Skeletal muscle tissue (tissue), 4 donors: ENCODE data around the gene HSPA9. TPM values are rescaled to one million over a fixed set of nuclear protein-coding genes. Genes with fewer than 3 reads are reported as not detected.

Source experiments
- H3K27ac ChIP-seq: one replicate; pipeline ENCODE4 v1.7.0; 2013; ENCODE audit warnings: mild to moderate bottlenecking, low read depth, low read length, inconsistent platforms
- H3K27me3 ChIP-seq, 3 donors: one replicate each; pipeline ENCODE4 v1.7.0; 2013; ENCODE audit warnings: low read length in 3 of 3; ENCODE audit not compliant: control insufficient read depth in 3 of 3, insufficient read depth in 3 of 3
- H3K36me3 ChIP-seq, 3 donors: one replicate each; pipeline ENCODE4 v1.7.0; 2013; ENCODE audit warnings: low read length in 3 of 3; ENCODE audit not compliant: control insufficient read depth in 3 of 3, insufficient read depth in 3 of 3
- H3K4me1 ChIP-seq, 3 donors: one replicate each; pipeline ENCODE4 v1.7.0; 2013; ENCODE audit warnings: low read length in 3 of 3, mild to moderate bottlenecking in 3 of 3; ENCODE audit not compliant: control insufficient read depth in 3 of 3, insufficient read depth in 3 of 3
- H3K4me3 ChIP-seq, 3 donors: one replicate each; pipeline ENCODE4 v1.7.0; 2013; ENCODE audit warnings: low read length in 3 of 3
- H3K9ac ChIP-seq, 3 donors: one replicate each; pipeline ENCODE4 v1.7.0; 2013; ENCODE audit warnings: low read length in 3 of 3, mild to moderate bottlenecking in 3 of 3, moderate library complexity in 2 of 3, low read depth in 1 of 3
- H3K9me3 ChIP-seq, 3 donors: one replicate each; pipeline ENCODE4 v1.7.0; 2013; ENCODE audit warnings: low read length in 3 of 3; ENCODE audit not compliant: control insufficient read depth in 3 of 3
- total RNA-seq: library from RNA; depleted of rRNA; stranded (reverse); fragments of >200 nt; gene quantifications from one replicate; pipeline ENCODE4 v1.2.3, GENCODE V29; 2014
- donor health status: Osteomylitis.

HSPA9 gene
- total RNA-seq, 1 donor from 2014 or later, result 145 TPM

- Histone ChIP-seq H3K27ac (no peak overlapping the region), H3K4me1 (no peaks in the 10 kb centered on the region), H3K4me3 (no peak overlapping the region), H3K9ac (no peak overlapping the region), H3K36me3 (peaks cover 67 to 83% (median 80%) of the 10 kb centered on the region in 3 donors), H3K9me3 (no peaks in the 10 kb centered on the region), H3K27me3 (no peaks in the 10 kb centered on the region)
Observed at GRCh38 chr5:138564242-138564641, 11.0 kb downstream of the HSPA9 start.

- H3K36me3 ChIP-seq, result peaks cover 66 to 85% (median 80%) of the 10 kb centered on the region in 3 donors
- H3K27me3 ChIP-seq, result no peaks in the 10 kb centered on the region
Observed at GRCh38 chr5:138563340-138564118, 11.7 kb downstream of the HSPA9 start.

GRCh38 chr5:138560971-138561370, 14.2 kb downstream of the HSPA9 start:
- no peaks in the 10 kb centered on the region for H3K27me3 ChIP-seq
- H3K36me3 ChIP-seq, result peaks cover 65 to 88% (median 80%) of the 10 kb centered on the region in 3 donors
- H3K4me1 ChIP-seq, result no peaks in the 10 kb centered on the region
- no peaks in the 10 kb centered on the region for H3K9me3 ChIP-seq
- no peak overlapping the region for H3K27ac ChIP-seq
- no peak overlapping the region for H3K9ac ChIP-seq
- H3K4me3 ChIP-seq, result no peak overlapping the region

More at GRCh38 chr5:138563340-138564118, 11.7 kb downstream of the HSPA9 start:
- no peak overlapping the region for H3K4me3 ChIP-seq
- no peaks in the 10 kb centered on the region for H3K9me3 ChIP-seq
- H3K4me1 ChIP-seq, result no peaks in the 10 kb centered on the region
- H3K9ac ChIP-seq, result no peak overlapping the region
- H3K27ac ChIP-seq, result no peak overlapping the region

GRCh38 chr5:138559937-138560336, 15.3 kb downstream of the HSPA9 start:
- H3K9me3 ChIP-seq, result no peaks in the 10 kb centered on the region
- no peak overlapping the region for H3K9ac ChIP-seq
- no peak overlapping the region for H3K27ac ChIP-seq
- H3K4me3 ChIP-seq, result no peak overlapping the region
- no peaks in the 10 kb centered on the region for H3K27me3 ChIP-seq
- H3K4me1 ChIP-seq, result no peaks in the 10 kb centered on the region
- H3K36me3 ChIP-seq, result peaks cover 61 to 88% (median 77%) of the 10 kb centered on the region in 3 donors

- no peak overlapping the region for H3K9ac ChIP-seq
- H3K4me1 ChIP-seq, result no peaks in the 10 kb centered on the region
- no peaks in the 10 kb centered on the region for H3K27me3 ChIP-seq
- H3K36me3 ChIP-seq, result peaks cover 48 to 77% (median 73%) of the 10 kb centered on the region in 3 donors
- no peak overlapping the region for H3K4me3 ChIP-seq
- no peak overlapping the region for H3K27ac ChIP-seq
- H3K9me3 ChIP-seq, result no peaks in the 10 kb centered on the region
Observed at GRCh38 chr5:138557677-138558076, 17.5 kb downstream of the HSPA9 start.

- H3K4me3 ChIP-seq, result no peak overlapping the region
- no peak overlapping the region for H3K27ac ChIP-seq
- peaks cover 28 to 52% (median 47%) of the 10 kb centered on the region in 3 donors for H3K36me3 ChIP-seq
- H3K4me1 ChIP-seq, result no peaks in the 10 kb centered on the region
- H3K27me3 ChIP-seq, result no peaks in the 10 kb centered on the region
- no peak overlapping the region for H3K9ac ChIP-seq
- no peaks in the 10 kb centered on the region for H3K9me3 ChIP-seq
Observed at GRCh38 chr5:138554143-138554542, 21.1 kb downstream of the HSPA9 start.

- no peaks in the 10 kb centered on the region for H3K9me3 ChIP-seq
- peaks cover 23 to 48% (median 41%) of the 10 kb centered on the region in 3 donors for H3K36me3 ChIP-seq
- H3K9ac ChIP-seq, result no peak overlapping the region
- H3K27me3 ChIP-seq, result no peaks in the 10 kb centered on the region
- H3K4me3 ChIP-seq, result no peak overlapping the region
- no peak overlapping the region for H3K27ac ChIP-seq
- H3K4me1 ChIP-seq, result peaks cover 0 to 1% (median 0%) of the 10 kb centered on the region in 3 donors
Observed at GRCh38 chr5:138553437-138554095, 21.6 kb downstream of the HSPA9 start.

GRCh38 chr5:138552657-138553056, 22.5 kb downstream of the HSPA9 start:
- Histone ChIP-seq H3K36me3 (peaks cover 19 to 40% (median 32%) of the 10 kb centered on the region in 3 donors), H3K27me3 (no peaks in the 10 kb centered on the region), H3K4me1 (peaks cover 4 to 8% (median 5%) of the 10 kb centered on the region in 3 donors), H3K4me3 (no peak overlapping the region), H3K9ac (no peak overlapping the region), H3K27ac (no peak overlapping the region), H3K9me3 (no peaks in the 10 kb centered on the region)

- Histone ChIP-seq H3K27ac (no peak overlapping the region), H3K4me1 (peaks cover 25 to 40% (median 32%) of the 10 kb centered on the region in 3 donors), H3K9me3 (no peaks in the 10 kb centered on the region), H3K4me3 (no peak overlapping the region), H3K27me3 (no peaks in the 10 kb centered on the region), H3K9ac (no peak overlapping the region), H3K36me3 (peaks cover 0 to 12% (median 2%) of the 10 kb centered on the region in 3 donors)
Observed at GRCh38 chr5:138549414-138549813, 25.8 kb downstream of the HSPA9 start.
